ENCODE measurements around the gene CD3G. TPM values are rescaled to one million over a fixed set of nuclear protein-coding genes. Genes with fewer than 3 reads are reported as not detected.
A peak's percentile ranks its signal among the peaks of the same experiment; 100 is the strongest.

CD3G gene
- total and polyA plus RNA-seq, 2 donors (not counting 1 experiment from before 2014, with no cell fraction given): 0.34 to 0.76 TPM

DNA sequence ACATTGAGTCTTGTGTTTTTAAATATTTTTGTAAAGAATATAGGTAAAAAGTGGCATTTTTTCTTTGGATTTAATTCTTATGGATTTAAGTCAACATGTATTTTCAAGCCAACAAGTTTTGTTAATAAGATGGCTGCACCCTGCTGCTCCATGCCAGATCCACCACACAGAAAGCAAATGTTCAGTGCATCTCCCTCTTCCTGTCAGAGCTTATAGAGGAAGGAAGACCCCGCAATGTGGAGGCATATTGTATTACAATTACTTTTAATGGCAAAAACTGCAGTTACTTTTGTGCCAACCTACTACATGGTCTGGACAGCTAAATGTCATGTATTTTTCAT lies 39.9 kb upstream of the CD3G start:
- Mint-ChIP-seq H3K9me3 (ENCODE audit: insufficient read depth) (no peaks in the 10 kb centered on the region), H3K4me3 (no peak overlapping the region), H3K4me1 (peaks cover 11% of the 10 kb centered on the region), H3K27me3 (peaks cover 5% of the 10 kb centered on the region), H3K27ac (no peak overlapping the region)
- H3K36me3 ChIP-seq (replicated peaks in 1 of 2; ENCODE audit: control extremely low read depth in 1 of 2, control insufficient read depth in 1 of 2, extremely low read depth in 1 of 2, insufficient read depth in 2 of 2, low read length in 1 of 2): no peaks in the 10 kb centered on the region
- WGBS (ENCODE audit: insufficient coverage): 0% methylated on average over 1 of the region's 1 CpG
- ChIA-PET POLR2A (no interaction called here), CTCF (interaction anchor here (2.0 kb wide), 1 partner anchor 9 kb away, joined by 7 read pairs; no protein-coding TSS in a partner anchor)
- H3K27ac ChIP-seq (ENCODE audit: low read length in 2 of 2): no peak overlapping the region
- H3K9me3 ChIP-seq (ENCODE audit: control extremely low read depth in 1 of 3, control insufficient read depth in 2 of 3, insufficient read depth in 1 of 3, low read length in 2 of 3): no peaks in the 10 kb centered on the region
- TF ChIP-seq CTCF (IDR thresholded peaks at IDR 0.05) (no peak), EZH2 (IDR thresholded peaks at IDR 0.05; ENCODE audit: borderline replicate concordance, insufficient read depth, low read depth, low read length, poor library complexity, severe bottlenecking) (no peak)
- H4K20me1 ChIP-seq (ENCODE audit: control insufficient read depth, insufficient read depth, low read length, poor library complexity, severe bottlenecking): no peaks in the 10 kb centered on the region
- intact Hi-C loops (cut with micrococcal nuclease): no loop called here
- no peak overlapping the region for H3K9ac ChIP-seq (ENCODE audit: low read length)
- H3K4me2 ChIP-seq (replicated peaks; ENCODE audit: low read depth, low read length, poor library complexity, severe bottlenecking): no peak overlapping the region
- H3K4me3 ChIP-seq (ENCODE audit: control extremely low read depth in 1 of 5, extremely low read depth in 1 of 5, insufficient read depth in 1 of 5, low read depth in 2 of 5, low read length in 4 of 5): no peak overlapping the region
- H3K4me1 ChIP-seq (ENCODE audit: control insufficient read depth in 2 of 2, insufficient read depth in 2 of 2, low read length in 2 of 2): peaks cover 4 to 5% of the 10 kb centered on the region in 2 donors
- DNase-seq (no peak), ATAC-seq (ENCODE audit: low read depth) (no peak)
- H2AFZ ChIP-seq (ENCODE audit: insufficient read depth, low read depth, low read length, poor library complexity, severe bottlenecking): peak overlapping the region; percentile 20
- H3K27me3 ChIP-seq (replicated peaks in 1 of 4; ENCODE audit: control extremely low read depth in 1 of 4, control insufficient read depth in 3 of 4, insufficient read depth in 4 of 4, low read length in 3 of 4): no peaks in the 10 kb centered on the region
- no peaks in the 10 kb centered on the region for H3K79me2 ChIP-seq (ENCODE audit: control insufficient read depth, insufficient read depth, low read length)

DNA sequence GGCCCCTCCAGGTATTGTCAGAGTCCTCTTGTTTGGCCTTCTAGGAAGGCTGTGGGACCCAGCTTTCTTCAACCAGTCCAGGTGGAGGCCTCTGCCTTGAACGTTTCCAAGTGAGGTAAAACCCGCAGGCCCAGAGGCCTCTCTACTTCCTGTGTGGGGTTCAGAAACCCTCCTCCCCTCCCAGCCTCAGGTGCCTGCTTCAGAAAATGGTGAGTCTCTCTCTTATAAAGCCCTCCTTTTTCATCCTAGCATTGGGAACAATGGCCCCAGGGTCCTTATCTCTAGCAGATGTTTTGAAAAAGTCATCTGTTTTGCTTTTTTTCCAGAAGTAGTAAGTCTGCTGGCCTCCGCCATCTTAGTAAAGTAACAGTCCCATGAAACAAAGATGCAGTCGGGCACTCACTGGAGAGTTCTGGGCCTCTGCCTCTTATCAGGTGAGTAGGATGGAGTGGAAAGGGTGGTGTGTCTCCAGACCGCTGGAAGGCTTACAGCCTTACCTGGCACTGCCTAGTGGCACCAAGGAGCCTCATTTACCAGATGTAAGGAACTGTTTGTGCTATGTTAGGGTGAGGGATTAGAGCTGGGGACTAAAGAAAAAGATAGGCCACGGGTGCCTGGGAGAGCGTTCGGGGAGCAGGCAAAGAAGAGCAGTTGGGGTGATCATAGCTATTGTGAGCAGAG lies 39.4 kb upstream of the CD3G start, which contains the start of gene CD3E:
Gene CD3E (plus strand): TSS at position 163 of the 681 bp plus-strand sequence. CDS start 223 bp downstream, at position 386.
- peaks cover 11% of the 10 kb centered on the region for H3K4me1 Mint-ChIP-seq
- ATAC-seq (ENCODE audit: low read depth) (no peak), DNase-seq (no peak)
- H3K4me3 Mint-ChIP-seq: no peak within 1 kb of the TSS
- H3K27me3 Mint-ChIP-seq: peaks cover 5% of the 10 kb centered on the region
- Histone ChIP-seq H4K20me1 (ENCODE audit: control insufficient read depth, insufficient read depth, low read length, poor library complexity, severe bottlenecking) (no peaks in the 10 kb centered on the region), H3K4me3 (ENCODE audit: control extremely low read depth in 1 of 5, extremely low read depth in 1 of 5, insufficient read depth in 1 of 5, low read depth in 2 of 5, low read length in 4 of 5) (peak within 1 kb of the TSS in 1 of 5 experiments; percentile 15), H3K9ac (ENCODE audit: low read length) (no peak within 1 kb of the TSS), H3K79me2 (ENCODE audit: control insufficient read depth, insufficient read depth, low read length) (no peaks in the 10 kb centered on the region), H3K36me3 (replicated peaks in 1 of 2; ENCODE audit: control extremely low read depth in 1 of 2, control insufficient read depth in 1 of 2, extremely low read depth in 1 of 2, insufficient read depth in 2 of 2, low read length in 1 of 2) (no peaks in the 10 kb centered on the region), H3K27ac (ENCODE audit: low read length in 2 of 2) (no peak within 1 kb of the TSS), H2AFZ (ENCODE audit: insufficient read depth, low read depth, low read length, poor library complexity, severe bottlenecking) (peak within 1 kb of the TSS; percentile 29), H3K27me3 (replicated peaks in 1 of 4; ENCODE audit: control extremely low read depth in 1 of 4, control insufficient read depth in 3 of 4, insufficient read depth in 4 of 4, low read length in 3 of 4) (no peaks in the 10 kb centered on the region), H3K9me3 (ENCODE audit: control extremely low read depth in 1 of 3, control insufficient read depth in 2 of 3, insufficient read depth in 1 of 3, low read length in 2 of 3) (no peaks in the 10 kb centered on the region), H3K4me2 (replicated peaks; ENCODE audit: low read depth, low read length, poor library complexity, severe bottlenecking) (no peak within 1 kb of the TSS), H3K4me1 (ENCODE audit: control insufficient read depth in 2 of 2, insufficient read depth in 2 of 2, low read length in 2 of 2) (peaks cover 4 to 5% of the 10 kb centered on the region in 2 donors)
- intact Hi-C loops (cut with micrococcal nuclease): no loop called here
- ChIA-PET CTCF (interaction anchor here (1.4 to 2.0 kb wide), 2 partner anchors 9 to 106 kb away, joined by 4 to 7 read pairs; no protein-coding TSS in a partner anchor), POLR2A (no interaction called here)
- 64% methylated on average over 5 of the region's 8 CpGs for WGBS (ENCODE audit: insufficient coverage)
- no peak for TF ChIP-seq CTCF (IDR thresholded peaks at IDR 0.05)
- no peaks in the 10 kb centered on the region for H3K9me3 Mint-ChIP-seq (ENCODE audit: insufficient read depth)
- no peak within 1 kb of the TSS for H3K27ac Mint-ChIP-seq

Measured in B cell (primary cell).